CD4-positive, alpha-beta T cell treated with Interleukin-21 for 1 hour (primary cell): Measurements from ENCODE around the gene CHRNB4.
"Not testable (repeated sequence)": the region's sequence is repeated elsewhere in the genome, so short reads cannot be mapped to it uniquely, and the experiment has no call there.

ENCODE experiments used
- DNase-seq: peaks from one replicate; pipeline ENCODE4 v3.0.0-alpha.2; 2020

CHRNB4 gene

GRCh38 chr15:78614021-78614420, 27.0 kb downstream of the CHRNB4 start:
- no peak for DNase-seq

GRCh38 chr15:78609551-78609950, 31.5 kb downstream of the CHRNB4 start:
- DNase-seq: not testable (repeated sequence)

- no peak for DNase-seq
Observed at GRCh38 chr15:78605680-78606079, 35.3 kb downstream of the CHRNB4 start.

- DNase-seq: no peak
Observed at GRCh38 chr15:78605201-78605600, 35.8 kb downstream of the CHRNB4 start.

- no peak for DNase-seq
Observed at GRCh38 chr15:78604420-78604819, 36.6 kb downstream of the CHRNB4 start.

GRCh38 chr15:78603467-78603866, 37.5 kb downstream of the CHRNB4 start:
- no peak for DNase-seq

- no peak for DNase-seq
Observed at GRCh38 chr15:78599189-78599588, 41.8 kb downstream of the CHRNB4 start.

GRCh38 chr15:78598348-78598747, 42.7 kb downstream of the CHRNB4 start:
- no peak for DNase-seq

- no peak for DNase-seq
Observed at GRCh38 chr15:78597583-78597982, 43.4 kb downstream of the CHRNB4 start.

- no peak for DNase-seq
Observed at GRCh38 chr15:78574944-78575343, 66.1 kb downstream of the CHRNB4 start.
